HCT116 (cell line): Measurements from ENCODE around the gene ALMS1. TPM values are rescaled to one million over a fixed set of nuclear protein-coding genes. Genes with fewer than 3 reads are reported as not detected.
"Not testable (repeated sequence)": the region's sequence is repeated elsewhere in the genome, so short reads cannot be mapped to it uniquely, and the experiment has no call there.

Experiments used
- ATAC-seq: fragments of 200-7000 bp; cut with Tn5 transposase; 2 replicates; pipeline ENCODE4 v1.9.1; 2020; ENCODE audit warnings: mild to moderate bottlenecking, moderate library complexity
- BruUV-seq: library from RNA; stranded (reverse); fragments of 400-500 nt; replicated peaks from 2 replicates; lab custom pipeline; 2021; lab: Mats Ljungman, UMichigan
- CTCF ChIA-PET: fragments of 300-600 bp; sonication (Branson Sonifier 250); formaldehyde crosslinking; loops from one replicate; lab custom pipeline; 2021; ENCODE audit warnings: antibody characterized with exemption; lab: Charles Lee
- POLR2A ChIA-PET: fragments of 300-600, 350-600 bp; sonication (Branson Sonifier 250); formaldehyde crosslinking; loops from one replicate; lab custom pipeline; 2021; ENCODE audit warnings: antibody characterized with exemption; lab: Charles Lee
- RAD21 ChIA-PET, 2 experiments: fragments of 300-600 bp; sonication (Branson Sonifier 250); formaldehyde crosslinking; loops; one replicate each; lab custom pipeline; 2023; ENCODE audit warnings: low total read pairs in 2 of 2; ENCODE audit not compliant: uncharacterized antibody in 2 of 2, unreplicated experiment in 2 of 2, low non-redundant PET in 1 of 2; lab: Charles Lee
- DNase-seq: peaks from one replicate; pipeline ENCODE4 v3.0.0-alpha.2; 2010; ENCODE audit warnings: low read depth, low spot score
- H2AFZ ChIP-seq: fragments of 200-600 bp; shearing (Covaris generic), sonication (generic); 2 replicates; pipeline ENCODE4 v1.6.1; 2017; ENCODE audit warnings: low read depth, mixed run types, mixed read lengths, antibody characterized with exemption, low read length; ENCODE audit not compliant: poor library complexity, severe bottlenecking
- H3K27ac ChIP-seq: 2 replicates; pipeline ENCODE4 v1.5.1; 2012; ENCODE audit warnings: low read depth, low read length
- H3K27me3 ChIP-seq: fragments of 200-600 bp; sonication (generic); 2 replicates; pipeline ENCODE4 v1.6.1; 2016; ENCODE audit warnings: mixed run types, low read length, mixed read lengths; ENCODE audit not compliant: insufficient read depth
- H3K36me3 ChIP-seq, 2 experiments: fragments of 200-500 bp in 1 of 2; fragments of 200-600 bp in 1 of 2; sonication (Bioruptor generic) in 1 of 2; sonication (generic) in 1 of 2; 2 replicates each; pipeline versions ENCODE4 v1.5.1 to v1.6.1; 2014 to 2016; ENCODE audit warnings: low read length in 2 of 2, inconsistent platforms in 1 of 2, mixed read lengths in 1 of 2, mixed run types in 1 of 2; ENCODE audit not compliant: insufficient read depth in 2 of 2, control insufficient read depth in 1 of 2
- H3K4me1 ChIP-seq, 2 experiments: fragments of 200-600 bp in 1 of 2; sonication (generic) in 1 of 2; 2 replicates each; pipeline versions ENCODE4 v1.5.1 to v1.6.1; 2012 to 2017; ENCODE audit warnings: low read length in 2 of 2, inconsistent platforms in 1 of 2, mild to moderate bottlenecking in 1 of 2, mixed read lengths in 1 of 2, mixed run types in 1 of 2, moderate library complexity in 1 of 2; ENCODE audit not compliant: insufficient read depth in 2 of 2, control insufficient read depth in 1 of 2
- H3K4me2 ChIP-seq: fragments of 200-600 bp; sonication (generic); 2 replicates; pipeline ENCODE4 v1.6.1; 2017; ENCODE audit warnings: mixed run types, low read length, mixed read lengths
- H3K4me3 ChIP-seq, 2 experiments: fragments of 200-600 bp in 1 of 2; sonication (generic) in 1 of 2; replicated peaks in 1 of 2; 2 replicates each; pipeline ENCODE4 v1.5.1; 2011 to 2016; ENCODE audit warnings: low read length in 2 of 2, control low read depth in 1 of 2, low read depth in 1 of 2, mild to moderate bottlenecking in 1 of 2, mixed read lengths in 1 of 2, mixed run types in 1 of 2
- H3K79me2 ChIP-seq: fragments of 200-600 bp; sonication (generic); 2 replicates; pipeline ENCODE4 v1.6.1; 2017; ENCODE audit warnings: mild to moderate bottlenecking, mixed run types, low read length, moderate library complexity, mixed read lengths; ENCODE audit not compliant: insufficient read depth
- H3K9ac ChIP-seq: fragments of 200-600 bp; sonication (generic); 2 replicates; pipeline ENCODE4 v1.6.1; 2016; ENCODE audit warnings: low read length, mixed read lengths
- H3K9me2 ChIP-seq: fragments of 200-600 bp; sonication (generic), shearing (Covaris generic); 2 replicates; pipeline ENCODE4 v1.6.1; 2017; ENCODE audit warnings: mixed run types, mild to moderate bottlenecking, moderate library complexity; ENCODE audit not compliant: insufficient read depth
- H3K9me3 ChIP-seq, 2 experiments: fragments of 200-500 bp in 1 of 2; fragments of 200-600 bp in 1 of 2; sonication (Bioruptor generic) in 1 of 2; sonication (generic) in 1 of 2; 2 replicates each; pipeline ENCODE4 v1.6.1; 2014 to 2017; ENCODE audit warnings: low read length in 2 of 2, mixed read lengths in 2 of 2, inconsistent platforms in 1 of 2, low read depth in 1 of 2, mild to moderate bottlenecking in 1 of 2, mixed run types in 1 of 2, moderate library complexity in 1 of 2; ENCODE audit not compliant: control insufficient read depth in 1 of 2, insufficient read depth in 1 of 2
- H4K20me1 ChIP-seq: fragments of 200-600 bp; sonication (generic), shearing (Covaris generic); 2 replicates; pipeline ENCODE4 v1.6.1; 2017; ENCODE audit warnings: mixed run types, mild to moderate bottlenecking, moderate library complexity; ENCODE audit not compliant: insufficient read depth
- CBX3 ChIP-seq: IDR thresholded peaks from 2 replicates; pipeline ENCODE4 v1.6.1; 2012; ENCODE audit warnings: low read depth
- CEBPB ChIP-seq: IDR thresholded peaks from 2 replicates; pipeline ENCODE4 v1.6.1; 2012; ENCODE audit warnings: low read depth
- FOSL1 ChIP-seq: IDR thresholded peaks from 2 replicates; pipeline ENCODE4 v1.6.1; 2012; ENCODE audit warnings: low read depth
- SIN3A ChIP-seq: IDR thresholded peaks from 2 replicates; pipeline ENCODE4 v1.6.1; 2012; ENCODE audit warnings: low read depth
- SP1 ChIP-seq: IDR thresholded peaks from 2 replicates; pipeline ENCODE4 v1.6.1; 2012; ENCODE audit warnings: low read depth
- YY1 ChIP-seq: IDR thresholded peaks from 2 replicates; pipeline ENCODE4 v1.6.1; 2011; ENCODE audit warnings: low read length, low read depth, moderate library complexity, mild to moderate bottlenecking; ENCODE audit not compliant: insufficient replicate concordance; ENCODE audit errors: extremely low read depth
- ZFX ChIP-seq: fragments of 450-650 bp; IDR thresholded peaks from 2 replicates; pipeline ENCODE4 v1.6.1; 2017
- ZNF274 ChIP-seq: fragments of 200-500 bp; sonication (Bioruptor generic); IDR thresholded peaks from 2 replicates; pipeline ENCODE4 v1.6.1; 2014; ENCODE audit warnings: mild to moderate bottlenecking, low read depth, low read length, inconsistent platforms
- intact Hi-C: fragments of 100-400 bp; cut with micrococcal nuclease; formaldehyde crosslinking; loops from 2 replicates; pipeline ENCODE4 v1.10.0; 2022
- total RNA-seq: library from RNA; stranded (reverse); gene quantifications from one replicate; pipeline ENCODE4 v1.2.1, GENCODE V29; 2021; ENCODE audit not compliant: unreplicated experiment
- TF ChIP-seq, protein P1 (sequence below): IDR thresholded peaks from 2 replicates; pipeline ENCODE4 v1.6.1; 2012

The ALMS1 gene
- total RNA-seq, 1 experiment from 2014 or later = 20.5 TPM

DNA sequence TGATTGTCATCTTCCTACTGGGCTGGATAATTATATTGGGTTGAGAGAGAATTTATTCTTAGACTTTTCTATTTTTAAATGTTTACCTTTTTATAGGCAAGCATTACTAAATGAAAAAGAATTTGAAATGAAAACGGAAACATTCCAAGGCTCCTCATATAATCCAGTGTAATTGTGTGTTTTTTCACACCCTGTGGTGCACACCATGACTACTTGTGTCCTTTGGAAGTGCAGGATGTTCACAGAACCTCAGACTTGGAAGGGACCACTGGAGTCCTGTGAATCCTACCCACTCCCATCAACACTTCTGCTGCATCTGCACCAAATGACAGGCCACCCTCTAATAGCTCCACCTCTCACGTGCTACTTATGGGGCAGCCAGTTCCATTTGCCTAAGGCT lies 208.6 kb downstream of the ALMS1 start:
- H3K36me3 ChIP-seq = no peaks in the 10 kb centered on the region
- H3K27ac ChIP-seq = no peak overlapping the region
- DNase-seq (no peak), ATAC-seq (no peak)
- CTCF ChIA-PET = no interaction called here
- H3K27me3 ChIP-seq = no peaks in the 10 kb centered on the region
- BruUV-seq = no TSS peak
- TF ChIP-seq, protein P1, sequence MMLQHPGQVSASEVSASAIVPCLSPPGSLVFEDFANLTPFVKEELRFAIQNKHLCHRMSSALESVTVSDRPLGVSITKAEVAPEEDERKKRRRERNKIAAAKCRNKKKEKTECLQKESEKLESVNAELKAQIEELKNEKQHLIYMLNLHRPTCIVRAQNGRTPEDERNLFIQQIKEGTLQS = no peak
- TF ChIP-seq ZFX (no peak), SIN3A (no peak), CBX3 (no peak)
- no peak overlapping the region for H3K4me2 ChIP-seq
- no peak overlapping the region for H3K4me3 ChIP-seq
- H2AFZ ChIP-seq = no peak overlapping the region
- H3K79me2 ChIP-seq = no peaks in the 10 kb centered on the region
- POLR2A ChIA-PET = no interaction called here
- RAD21 ChIA-PET = no interaction called here
- H3K9ac ChIP-seq = no peak overlapping the region
- no peaks in the 10 kb centered on the region for H4K20me1 ChIP-seq
- no peaks in the 10 kb centered on the region for H3K4me1 ChIP-seq
- intact Hi-C loops = no loop called here
- no peaks in the 10 kb centered on the region for H3K9me3 ChIP-seq
- no peaks in the 10 kb centered on the region for H3K9me2 ChIP-seq

DNA sequence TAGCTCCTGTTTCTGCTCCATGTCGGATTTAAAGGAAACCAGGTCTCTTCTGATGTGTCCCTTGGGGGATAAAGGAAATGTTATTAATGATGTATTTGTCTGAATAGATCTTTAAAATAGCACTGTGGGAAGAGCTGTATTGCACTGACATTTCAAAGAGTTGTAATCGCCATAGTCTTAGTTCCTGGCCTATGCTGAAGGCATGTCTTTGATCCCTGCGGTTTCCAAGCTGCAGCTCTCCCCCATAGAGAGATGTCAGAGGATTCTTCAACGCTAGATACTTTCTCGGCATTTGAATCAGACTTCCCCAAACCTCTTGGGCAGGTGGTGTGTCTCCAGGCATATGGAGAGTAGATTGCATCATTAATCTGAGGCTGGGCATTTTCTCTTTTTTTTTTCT lies 216.1 kb downstream of the ALMS1 start:
- H3K36me3 ChIP-seq = no peaks in the 10 kb centered on the region
- no peak overlapping the region for H3K4me3 ChIP-seq
- ChIA-PET RAD21 (no interaction called here), POLR2A (no interaction called here), CTCF (no interaction called here)
- no peak overlapping the region for H3K4me2 ChIP-seq
- H3K27ac ChIP-seq = no peak overlapping the region
- H3K9me2 ChIP-seq = no peaks in the 10 kb centered on the region
- H3K79me2 ChIP-seq = no peaks in the 10 kb centered on the region
- TF ChIP-seq YY1 = no peak
- TF ChIP-seq FOSL1 = no peak
- TF ChIP-seq ZNF274 = no peak
- no peak for TF ChIP-seq SP1
- TF ChIP-seq ZFX = no peak
- no peak for TF ChIP-seq CEBPB
- H3K9ac ChIP-seq = no peak overlapping the region
- no peaks in the 10 kb centered on the region for H3K27me3 ChIP-seq
- ATAC-seq (no peak), DNase-seq (no peak)
- H3K4me1 ChIP-seq = no peaks in the 10 kb centered on the region
- BruUV-seq = no TSS peak
- intact Hi-C loops = no loop called here
- no peaks in the 10 kb centered on the region for H3K9me3 ChIP-seq
- no peaks in the 10 kb centered on the region for H4K20me1 ChIP-seq
- H2AFZ ChIP-seq = no peak overlapping the region

DNA sequence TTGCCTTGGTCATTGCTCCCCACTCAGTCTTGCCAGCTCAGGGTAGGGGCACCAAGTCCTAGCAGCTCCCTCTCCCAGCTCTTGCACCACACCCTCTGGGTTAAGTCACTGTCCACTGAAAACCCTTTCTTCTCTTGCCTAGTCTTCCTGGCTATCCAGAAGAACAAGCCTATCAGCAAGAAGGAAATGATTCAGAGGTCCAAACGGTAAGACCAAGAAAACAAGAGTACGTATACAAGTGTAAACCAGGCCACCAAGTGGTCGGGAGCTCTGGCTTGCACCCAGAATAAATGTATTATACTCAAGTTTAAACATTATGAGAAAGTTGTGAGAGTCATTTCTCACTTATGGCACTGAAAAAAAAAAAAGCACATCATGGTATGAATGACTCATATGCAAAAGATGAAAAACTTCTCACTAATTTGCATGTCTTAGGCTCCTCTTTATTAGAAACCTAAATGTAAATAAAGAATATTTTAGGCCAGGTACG lies 217.5 kb downstream of the ALMS1 start:
- H2AFZ ChIP-seq, H3K4me3 ChIP-seq, CTCF ChIA-PET, H3K4me2 ChIP-seq, H3K79me2 ChIP-seq, H3K36me3 ChIP-seq, intact Hi-C loops, POLR2A ChIA-PET, BruUV-seq, RAD21 ChIA-PET, ATAC-seq, H3K27me3 ChIP-seq, H3K9me3 ChIP-seq, DNase-seq, H3K9ac ChIP-seq, H3K9me2 ChIP-seq, H3K4me1 ChIP-seq, H3K27ac ChIP-seq, H4K20me1 ChIP-seq: not testable (repeated sequence)

DNA sequence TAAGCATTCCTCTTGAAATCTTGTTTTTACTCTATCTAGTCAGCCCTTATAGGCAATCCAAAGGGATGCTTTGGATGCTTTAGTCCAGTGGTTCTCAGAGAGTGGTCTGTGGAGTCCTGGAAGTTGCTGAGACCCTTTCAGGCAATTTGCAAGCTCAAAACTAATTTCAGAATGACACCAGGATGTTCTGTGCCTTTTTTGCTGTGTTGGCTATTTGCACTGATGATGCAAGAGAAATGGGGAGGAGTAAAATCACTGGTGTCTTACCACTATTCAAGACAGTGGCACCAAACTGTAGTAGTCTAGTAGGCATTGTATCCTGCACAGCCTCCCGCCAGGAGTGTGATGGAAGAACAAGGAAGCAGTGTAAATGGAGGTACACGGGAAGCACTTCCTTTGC lies 219.0 kb downstream of the ALMS1 start:
- H4K20me1 ChIP-seq, H3K36me3 ChIP-seq, H3K27me3 ChIP-seq, DNase-seq, H3K79me2 ChIP-seq, H3K9ac ChIP-seq, ATAC-seq, POLR2A ChIA-PET, intact Hi-C loops, BruUV-seq, RAD21 ChIA-PET, H3K9me3 ChIP-seq, H2AFZ ChIP-seq, H3K27ac ChIP-seq, CTCF ChIA-PET, H3K4me1 ChIP-seq, H3K9me2 ChIP-seq, H3K4me2 ChIP-seq, H3K4me3 ChIP-seq: not testable (repeated sequence)
